Testis (tissue), 2 donors: ENCODE measurements around the gene ADRA2B.

Experiments used
- CTCF ChIP-seq, 3 experiments: fragments of 450-650 bp in 2 of 3; fragments of 200-600 bp in 1 of 3; sonication (generic) in 1 of 3; IDR thresholded peaks; one replicate each; pipeline ENCODE4 v1.5.1; 2016 to 2019; ENCODE audit warnings: antibody characterized with exemption in 3 of 3, mild to moderate bottlenecking in 2 of 3, moderate library complexity in 1 of 3
- POLR2A ChIP-seq: fragments of 450-650 bp; IDR thresholded peaks from one replicate; pipeline ENCODE4 v1.6.1; 2017; ENCODE audit warnings: antibody characterized with exemption, mild to moderate bottlenecking, moderate library complexity

DNA sequence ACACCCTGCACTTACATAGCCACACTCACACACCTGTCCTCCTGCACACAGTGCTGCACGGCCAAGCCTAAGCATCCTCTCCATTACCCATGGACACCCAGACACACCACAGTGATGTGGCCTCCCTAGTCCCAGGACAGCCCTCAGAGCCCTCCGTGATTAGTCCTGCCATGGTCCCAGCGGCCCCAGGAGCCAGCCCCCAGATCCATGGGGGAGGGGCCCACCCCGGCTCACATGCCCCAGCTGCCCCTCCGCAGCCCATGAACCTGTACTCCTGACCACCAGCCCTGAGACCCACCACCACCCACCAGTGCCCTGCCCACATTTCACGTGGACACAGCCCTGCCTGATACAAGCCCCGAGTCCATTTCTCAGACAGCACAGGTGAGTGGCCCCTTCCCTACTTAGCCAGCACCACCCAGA is 36.9 kb upstream of the ADRA2B start:
- no peak for TF ChIP-seq CTCF (IDR thresholded peaks at IDR 0.05)
- no peak for TF ChIP-seq POLR2A
